Loucy (cell line): Measurements from ENCODE around the gene CNFN.

Source experiments
- CTCF ChIP-seq: fragments of 200-600 bp; sonication (generic); conservative IDR thresholded peaks from 2 replicates; pipeline ENCODE4 v1.5.1; 2014; ENCODE audit warnings: mild to moderate bottlenecking, antibody characterized with exemption, low read length
- EZH2phosphoT487 ChIP-seq: fragments of 200-600 bp; IDR thresholded peaks from 2 replicates; pipeline ENCODE4 v1.6.1; 2018; ENCODE audit warnings: antibody characterized with exemption, mild to moderate bottlenecking, moderate library complexity, borderline replicate concordance

GRCh38 chr19:42426643-42427042, 36.5 kb upstream of the CNFN start:
- TF ChIP-seq CTCF (no peak), EZH2phosphoT487 (no peak)
